Measurements from ENCODE around the gene EFTUD2.

GRCh38 chr17:44871556-44871955 lies 27.7 kb downstream of the EFTUD2 start:
- TF ChIP-seq, protein P1, sequence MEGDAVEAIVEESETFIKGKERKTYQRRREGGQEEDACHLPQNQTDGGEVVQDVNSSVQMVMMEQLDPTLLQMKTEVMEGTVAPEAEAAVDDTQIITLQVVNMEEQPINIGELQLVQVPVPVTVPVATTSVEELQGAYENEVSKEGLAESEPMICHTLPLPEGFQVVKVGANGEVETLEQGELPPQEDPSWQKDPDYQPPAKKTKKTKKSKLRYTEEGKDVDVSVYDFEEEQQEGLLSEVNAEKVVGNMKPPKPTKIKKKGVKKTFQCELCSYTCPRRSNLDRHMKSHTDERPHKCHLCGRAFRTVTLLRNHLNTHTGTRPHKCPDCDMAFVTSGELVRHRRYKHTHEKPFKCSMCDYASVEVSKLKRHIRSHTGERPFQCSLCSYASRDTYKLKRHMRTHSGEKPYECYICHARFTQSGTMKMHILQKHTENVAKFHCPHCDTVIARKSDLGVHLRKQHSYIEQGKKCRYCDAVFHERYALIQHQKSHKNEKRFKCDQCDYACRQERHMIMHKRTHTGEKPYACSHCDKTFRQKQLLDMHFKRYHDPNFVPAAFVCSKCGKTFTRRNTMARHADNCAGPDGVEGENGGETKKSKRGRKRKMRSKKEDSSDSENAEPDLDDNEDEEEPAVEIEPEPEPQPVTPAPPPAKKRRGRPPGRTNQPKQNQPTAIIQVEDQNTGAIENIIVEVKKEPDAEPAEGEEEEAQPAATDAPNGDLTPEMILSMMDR (IDR thresholded peaks at IDR 0.05) = no peak
- no peak for TF ChIP-seq POLR2A (IDR thresholded peaks at IDR 0.05)
- no peak for TF ChIP-seq POLR2AphosphoS5 (IDR thresholded peaks at IDR 0.05)
